ELF-1 (cell line): ENCODE data around the gene MACROD2.

Experiments
- DNase-seq: peaks from one replicate; pipeline ENCODE4 v3.0.0-alpha.2; 2016; ENCODE audit warnings: low read depth, low spot score

MACROD2 gene

DNA sequence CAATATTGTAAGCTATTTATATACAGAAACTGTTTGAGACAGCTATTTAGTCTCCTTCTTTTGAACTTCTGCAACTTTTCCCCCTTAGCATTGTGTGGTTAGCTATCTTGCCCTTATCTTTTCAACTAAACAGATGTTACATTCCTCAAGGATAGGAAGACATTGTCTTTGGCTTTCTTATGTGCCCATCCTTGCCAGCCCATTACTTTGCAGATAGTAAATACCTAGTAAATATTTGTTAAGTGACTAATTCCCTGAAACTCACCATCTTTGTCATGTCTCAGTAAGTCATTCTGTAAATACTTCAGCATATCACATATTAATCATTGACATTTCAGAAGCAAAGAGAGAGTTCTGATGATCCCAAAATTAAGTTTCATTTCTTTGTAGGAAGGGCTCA is 411.2 kb downstream of the MACROD2 start:
- no peak for DNase-seq

DNA sequence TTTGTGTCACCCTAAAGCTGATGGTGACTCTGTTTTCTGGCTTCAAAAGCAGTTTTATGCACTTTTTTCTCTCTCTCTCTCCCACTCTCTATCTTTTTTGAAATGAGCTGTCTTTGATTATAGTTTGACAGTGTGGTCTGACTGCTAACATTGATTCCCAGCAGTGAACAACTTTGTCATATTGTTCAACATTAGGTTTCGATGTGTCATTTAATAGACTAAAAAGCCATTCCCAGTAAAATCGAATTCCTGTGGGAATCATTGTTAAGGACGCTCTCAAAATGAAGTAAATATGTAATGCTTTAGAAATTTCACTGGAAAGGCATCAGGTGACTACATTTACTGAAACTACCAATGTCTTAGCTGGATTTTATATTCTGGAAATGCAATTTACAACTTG is 412.0 kb downstream of the MACROD2 start:
- DNase-seq = no peak

DNA sequence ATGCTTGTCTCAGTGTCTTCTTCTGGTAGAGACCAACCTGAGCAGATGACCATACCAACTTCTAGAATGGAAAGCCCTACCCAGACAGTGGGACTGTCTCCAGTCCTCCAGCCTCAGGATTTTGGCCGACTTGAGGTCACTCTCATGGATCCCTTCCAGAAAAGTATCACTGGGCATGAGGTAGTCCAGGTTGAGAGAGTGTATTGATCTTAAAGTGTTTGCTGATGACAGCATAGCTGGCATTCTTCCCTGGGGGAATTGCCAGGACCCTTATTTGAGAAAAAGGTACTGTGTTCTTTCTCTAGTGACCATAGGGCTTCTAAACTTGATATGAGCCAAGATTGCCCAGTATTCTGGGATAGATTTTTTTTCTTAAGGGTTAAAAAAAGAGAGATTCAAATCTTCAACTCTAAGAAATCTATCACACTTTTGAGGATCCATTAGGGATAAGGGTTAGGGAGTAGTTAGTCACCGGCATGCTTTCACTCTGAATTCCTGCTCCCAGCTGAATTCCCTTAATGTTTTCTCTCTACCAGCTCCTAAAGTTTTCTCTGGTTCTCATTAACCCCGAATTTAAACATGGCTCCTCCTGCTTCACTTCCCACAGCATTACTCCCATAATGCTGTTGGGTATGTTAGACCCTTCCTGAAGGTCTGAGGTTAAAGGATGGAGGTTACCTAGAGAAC is 415.7 kb downstream of the MACROD2 start:
- no peak for DNase-seq

DNA sequence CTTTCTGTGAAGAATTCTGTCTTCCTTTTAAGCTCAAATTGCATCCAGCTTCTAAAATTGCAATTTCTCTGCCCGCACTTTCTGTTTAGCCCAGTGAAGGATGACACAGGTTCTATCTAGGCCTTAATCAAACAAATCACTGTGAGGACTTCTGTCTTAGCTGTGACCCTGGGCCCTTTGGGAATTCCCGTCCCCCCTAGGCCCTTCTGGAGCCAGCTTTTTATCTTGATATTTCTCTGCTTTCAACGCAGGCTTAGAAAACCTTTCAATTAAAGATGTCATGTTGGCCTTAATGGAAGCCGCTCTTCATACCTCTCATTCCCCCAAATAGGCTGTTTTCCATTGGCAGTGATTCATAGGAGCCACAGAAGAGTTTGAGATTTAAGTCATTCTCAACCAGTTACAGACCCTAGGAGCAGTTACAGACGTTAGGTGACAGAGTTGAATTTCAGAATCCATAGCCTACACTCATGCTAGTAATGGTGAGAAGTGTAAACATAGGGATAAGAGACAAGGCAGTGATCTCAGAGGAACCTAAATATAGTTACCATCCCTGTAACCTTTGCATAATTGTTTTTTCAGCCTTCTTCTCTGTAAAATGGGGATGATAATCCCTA is 416.9 kb downstream of the MACROD2 start:
- DNase-seq = no peak

DNA sequence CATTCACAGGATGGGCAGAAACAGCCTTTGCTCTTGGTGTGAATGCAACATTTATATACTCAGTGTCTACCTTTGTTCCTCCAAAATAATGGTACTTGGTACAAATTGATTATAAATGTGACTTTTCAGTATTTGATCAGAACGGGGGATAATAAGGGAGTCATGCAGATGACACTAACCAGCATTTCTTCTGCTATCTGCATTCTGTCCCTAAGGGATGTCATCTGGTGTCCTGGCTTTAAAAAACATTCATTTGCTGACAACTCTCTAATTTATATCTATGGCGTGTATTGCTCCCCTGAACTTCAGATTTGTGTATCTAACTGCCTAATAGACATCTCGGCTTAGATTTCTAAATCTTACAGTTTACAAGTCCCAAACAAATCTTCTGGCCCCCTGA is 418.5 kb downstream of the MACROD2 start:
- DNase-seq = no peak

DNA sequence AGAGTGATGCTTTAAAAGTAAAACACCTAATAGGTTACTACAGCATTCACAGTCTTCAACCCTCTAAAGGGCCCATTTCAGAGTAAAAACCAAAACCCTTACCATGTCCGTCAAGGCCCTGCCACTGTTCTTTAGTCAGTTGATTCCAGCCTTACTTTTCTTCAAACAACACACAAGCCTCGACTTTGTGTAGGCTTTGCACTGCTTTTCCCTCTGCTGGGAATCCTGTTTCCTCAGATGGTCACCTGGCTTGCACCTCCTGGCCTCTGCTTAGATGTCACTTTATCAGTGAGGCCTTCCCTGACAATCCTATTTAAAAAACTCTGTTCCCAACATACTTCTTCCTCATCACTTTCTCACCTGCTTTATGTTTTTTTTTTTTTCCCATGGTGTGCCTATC is 419.2 kb downstream of the MACROD2 start:
- DNase-seq = no peak

DNA sequence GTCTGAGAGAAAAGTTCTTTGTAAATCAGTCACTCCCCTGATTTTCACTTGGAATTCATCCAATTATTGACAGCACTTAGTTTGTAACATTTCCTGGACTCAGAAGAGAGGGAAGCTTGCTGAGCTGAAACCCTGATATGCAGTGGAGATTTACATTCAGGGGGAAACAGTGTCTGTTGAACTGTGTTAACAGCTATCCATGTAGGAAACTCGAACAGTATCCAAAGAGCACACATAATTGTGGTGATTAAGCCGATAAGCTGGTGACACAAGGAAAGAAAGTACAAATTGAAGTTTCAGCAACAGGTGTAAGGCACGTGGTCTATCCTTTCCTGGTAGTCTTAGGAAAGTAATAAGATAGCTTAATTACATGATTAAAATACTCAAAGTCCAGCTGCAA is 420.2 kb downstream of the MACROD2 start:
- no peak for DNase-seq

DNA sequence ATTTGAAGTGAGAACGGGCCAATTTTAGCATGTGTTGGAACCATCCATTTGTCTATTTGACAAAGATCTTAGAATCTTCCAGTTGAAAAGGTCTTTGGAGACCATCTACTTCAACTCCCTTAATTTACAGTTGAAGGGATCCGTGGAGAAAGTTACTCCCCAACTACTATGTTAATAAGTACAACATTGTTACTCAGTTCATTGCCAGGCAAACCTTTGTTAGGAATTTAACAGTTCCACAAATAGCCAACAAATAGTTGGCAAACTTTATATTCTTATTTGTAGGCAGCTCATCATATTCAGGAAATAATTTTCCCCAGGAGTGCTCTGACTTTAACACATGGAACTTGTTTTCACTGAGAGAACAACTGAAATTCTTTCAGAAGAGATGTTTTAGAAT is 423.1 kb downstream of the MACROD2 start:
- DNase-seq = no peak

DNA sequence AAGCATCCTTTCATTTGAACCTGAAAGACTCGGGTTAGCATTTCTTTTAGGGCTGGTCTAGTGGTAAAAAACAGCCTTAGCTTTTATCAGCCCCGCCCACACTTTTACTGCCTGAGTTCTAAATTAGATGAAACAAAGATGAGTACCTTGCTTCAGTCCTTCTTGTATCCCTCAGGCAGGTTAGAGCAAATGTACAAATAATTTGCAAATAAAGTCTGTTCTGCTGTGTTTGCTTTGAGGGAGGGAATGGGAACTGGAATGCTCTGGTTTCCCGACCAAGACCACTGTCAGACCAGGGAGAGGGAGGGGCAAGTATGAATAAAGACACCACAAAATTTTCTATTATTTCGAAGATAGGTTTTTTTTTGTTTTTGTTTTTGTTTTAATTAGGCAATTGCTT is 427.6 kb downstream of the MACROD2 start:
- DNase-seq = peak; percentile 4

DNA sequence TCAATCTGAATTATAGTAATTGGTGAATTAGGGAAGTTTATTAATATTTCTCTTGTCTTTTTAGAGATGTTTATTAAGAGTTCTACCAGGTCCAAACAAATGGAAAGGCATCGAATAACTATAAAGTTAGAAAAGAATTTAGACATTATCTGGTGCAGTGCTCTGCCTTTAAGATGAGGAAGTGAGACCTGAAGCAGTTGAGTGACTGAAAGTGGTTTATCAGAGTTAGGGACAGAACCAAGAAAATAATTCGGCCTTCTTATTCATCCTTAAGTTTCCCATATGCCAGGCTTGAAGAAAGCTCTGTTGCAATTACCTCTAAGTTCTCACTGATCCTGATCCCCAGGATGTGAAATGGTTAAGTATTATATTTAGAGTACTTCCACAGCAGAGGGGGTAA is 436.3 kb downstream of the MACROD2 start:
- DNase-seq = no peak

DNA sequence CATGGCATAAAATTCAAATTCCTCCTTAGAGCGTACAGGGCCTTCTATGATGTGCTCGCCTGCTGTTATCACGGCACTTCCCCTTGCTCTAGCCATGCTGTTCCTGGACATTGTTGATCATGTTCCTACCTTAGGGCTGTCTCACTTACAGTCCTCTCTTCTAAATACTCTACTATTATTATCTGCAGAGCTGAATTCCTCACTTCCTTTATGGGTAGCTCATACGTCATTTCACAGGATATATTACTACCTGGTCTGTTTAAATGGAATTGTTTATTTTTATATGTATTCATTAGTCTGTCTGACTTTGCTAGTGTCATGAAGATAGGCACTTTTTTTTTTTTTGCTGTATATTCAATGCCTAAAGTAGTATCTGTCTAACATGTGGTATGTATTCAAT is 436.8 kb downstream of the MACROD2 start:
- no peak for DNase-seq

DNA sequence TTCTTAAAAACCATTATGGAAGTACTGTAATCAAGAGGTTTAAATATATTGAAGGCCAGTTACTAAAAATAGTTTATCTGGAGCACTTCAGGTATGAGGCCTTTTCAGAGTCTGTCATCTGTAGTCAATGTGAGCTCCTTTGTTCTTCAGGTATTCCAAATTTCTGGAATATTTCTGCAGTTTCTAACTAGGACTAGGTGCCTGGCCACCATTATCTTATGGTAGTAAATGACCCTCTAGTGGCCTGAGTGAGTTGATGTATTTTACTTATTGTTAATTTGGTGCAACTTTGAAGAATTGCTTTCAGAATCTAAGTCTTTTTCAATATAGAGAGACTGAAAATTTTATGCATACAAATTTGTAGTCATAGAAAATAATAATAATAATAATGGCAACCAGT is 437.3 kb downstream of the MACROD2 start:
- DNase-seq = no peak

DNA sequence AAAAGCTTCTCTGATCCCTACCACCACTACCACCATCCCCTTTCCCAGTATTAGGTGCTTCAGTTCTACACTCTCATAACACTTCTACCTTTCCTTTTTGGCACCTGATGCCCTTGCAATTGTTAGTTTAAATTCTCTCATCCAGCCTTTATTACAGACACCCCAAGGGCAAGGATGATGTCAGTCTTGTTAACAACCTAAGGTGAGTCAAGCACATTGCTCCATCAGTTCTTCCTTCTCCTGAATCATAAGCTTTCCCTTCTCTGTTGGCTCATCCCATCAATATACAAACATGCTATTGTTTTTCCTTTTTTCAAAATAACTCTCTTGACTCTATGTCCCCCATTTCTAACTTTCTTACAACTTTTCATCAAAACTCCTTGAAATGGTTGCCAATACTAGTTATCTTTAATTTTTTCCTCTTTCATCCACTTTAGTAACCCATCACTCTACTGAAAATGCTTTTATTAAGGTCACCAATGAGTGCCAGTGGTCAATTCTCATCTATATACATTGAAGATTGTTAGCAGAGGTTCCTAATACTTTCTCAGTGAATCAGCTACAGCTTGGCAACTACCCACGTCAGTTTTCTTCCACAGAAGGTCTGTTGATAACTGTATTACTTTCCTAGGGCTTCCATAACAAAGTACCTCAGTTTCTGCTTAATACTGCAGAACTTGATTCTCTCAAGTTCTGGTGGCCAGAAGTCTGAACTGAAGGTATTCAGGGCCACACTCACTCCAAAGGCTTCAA is 439.2 kb downstream of the MACROD2 start:
- DNase-seq = no peak

DNA sequence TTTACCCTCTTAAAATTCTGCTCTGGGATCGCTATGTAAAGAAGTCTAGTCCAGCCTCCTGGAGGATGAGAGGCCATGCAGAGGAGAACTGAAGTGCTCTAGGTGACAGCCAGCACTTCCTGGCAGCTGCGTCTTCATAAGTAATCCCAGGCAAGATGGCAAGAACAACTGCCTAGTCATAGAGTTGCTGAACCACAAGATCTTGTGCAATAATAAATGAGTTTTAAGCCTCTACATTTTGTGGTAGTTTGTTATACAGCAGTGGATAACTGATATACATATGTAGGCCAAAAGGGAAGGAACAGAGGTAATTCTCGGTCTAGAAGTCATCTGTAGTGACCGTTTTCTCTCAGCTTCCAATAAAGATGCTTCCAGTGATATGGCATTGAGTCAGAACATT is 445.9 kb downstream of the MACROD2 start:
- DNase-seq = no peak

DNA sequence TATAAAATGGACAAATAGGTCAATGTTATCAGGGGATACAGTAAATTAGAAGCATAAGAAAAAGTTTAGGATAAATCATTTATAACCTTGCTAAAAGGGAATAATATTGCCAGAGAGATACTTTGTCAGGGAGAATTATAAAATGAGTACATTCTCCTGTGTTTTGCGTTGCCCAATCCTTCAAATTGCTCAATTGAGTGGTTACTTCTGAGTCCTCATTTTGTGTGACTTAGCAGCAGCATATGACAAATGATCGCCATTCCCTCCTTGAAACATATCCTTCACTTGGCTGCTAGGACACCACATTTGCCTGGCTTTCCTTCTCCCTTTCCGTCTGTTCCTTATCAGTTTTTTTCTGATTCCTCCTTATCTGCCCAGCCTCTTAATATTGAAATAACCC is 448.8 kb downstream of the MACROD2 start:
- no peak for DNase-seq

DNA sequence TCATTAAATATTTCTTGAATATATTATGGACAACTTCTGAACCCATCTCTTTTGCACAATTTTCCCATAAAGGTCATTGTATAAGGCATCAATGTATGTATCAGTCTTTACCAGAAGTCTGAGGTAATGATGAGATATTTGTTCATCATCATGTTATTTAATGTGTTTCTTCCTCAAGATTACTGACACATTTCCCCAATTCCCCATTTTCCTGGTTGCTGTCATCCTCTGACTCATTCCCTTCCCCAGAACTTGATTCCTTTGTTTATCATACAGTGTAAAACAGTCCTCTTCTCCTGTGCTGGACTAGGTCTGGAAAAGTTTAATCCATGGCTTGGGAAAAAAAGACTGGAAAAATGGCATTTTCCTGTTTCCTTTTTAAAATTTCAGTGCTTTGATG is 450.0 kb downstream of the MACROD2 start:
- DNase-seq = no peak

DNA sequence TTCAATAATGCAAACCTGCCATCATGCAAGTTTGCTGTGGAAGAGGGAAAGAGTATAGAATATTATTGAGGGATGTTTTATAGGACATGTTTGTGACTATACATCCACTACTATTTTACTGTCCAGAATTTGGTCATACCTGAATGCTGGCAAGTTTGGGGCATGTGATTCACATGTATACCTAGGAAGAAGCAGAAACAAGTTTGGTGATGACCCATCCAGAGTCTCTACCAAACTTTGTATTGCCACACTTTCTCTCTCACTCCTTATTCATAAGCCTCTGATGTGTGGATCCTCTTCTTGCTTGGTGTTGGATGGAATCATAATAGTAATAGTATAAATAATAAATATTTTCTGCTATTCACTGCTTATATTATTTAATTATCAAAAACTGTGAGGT is 450.6 kb downstream of the MACROD2 start:
- DNase-seq = no peak

DNA sequence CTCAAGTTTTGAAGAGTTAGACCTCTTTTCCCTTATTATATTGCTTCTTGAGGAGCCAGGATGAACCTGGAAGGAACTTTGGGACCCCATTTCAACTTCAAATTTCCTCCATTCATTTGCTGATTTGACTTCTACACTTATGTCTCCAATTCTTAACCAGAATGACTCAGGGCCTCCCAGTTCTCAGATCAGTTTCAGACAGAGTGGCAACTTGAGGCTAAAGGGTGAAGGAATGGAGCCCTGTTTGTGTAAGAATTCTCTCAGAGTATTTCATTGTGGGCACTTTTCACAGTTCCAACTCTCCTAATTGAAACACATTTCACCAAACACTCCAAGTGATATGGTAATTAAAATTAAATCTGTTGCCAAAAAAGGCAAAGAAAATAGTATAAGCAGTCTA is 451.1 kb downstream of the MACROD2 start:
- DNase-seq = no peak

DNA sequence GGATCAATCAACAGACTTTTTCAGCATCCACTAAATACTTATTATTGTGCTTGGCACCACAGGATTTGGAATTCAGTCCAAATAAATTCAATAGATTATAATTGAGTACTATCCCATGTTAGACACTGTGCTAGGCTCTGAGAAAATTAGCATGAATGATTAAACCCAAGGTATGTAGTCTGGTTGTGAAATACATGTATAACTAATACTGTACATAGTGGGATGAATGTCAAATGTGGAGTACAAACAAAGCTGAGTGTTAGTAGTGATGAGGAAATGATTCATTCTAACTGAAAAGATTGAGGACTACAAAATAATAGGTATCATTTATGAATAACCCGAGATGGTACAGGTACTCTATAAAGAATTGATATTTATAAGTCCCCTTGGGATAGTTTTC is 454.0 kb downstream of the MACROD2 start:
- no peak for DNase-seq

DNA sequence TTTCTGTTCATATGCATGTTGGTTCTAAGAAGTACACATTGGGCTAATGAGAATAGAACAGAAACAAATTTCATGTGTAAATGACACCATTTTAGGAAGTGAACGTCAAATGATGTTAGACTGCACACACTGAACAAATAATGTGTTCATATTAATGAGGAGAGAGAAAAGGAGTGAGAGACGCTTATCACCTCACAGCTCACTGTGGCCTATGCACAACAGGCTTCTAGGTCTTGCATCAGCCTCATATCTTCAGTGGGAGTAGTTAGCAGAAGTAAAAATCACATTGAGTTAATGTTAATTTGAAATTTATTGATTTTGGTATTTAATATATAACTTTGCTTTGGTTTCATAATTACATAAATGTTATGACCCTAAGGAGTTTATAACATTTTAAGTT is 454.9 kb downstream of the MACROD2 start:
- no peak for DNase-seq

DNA sequence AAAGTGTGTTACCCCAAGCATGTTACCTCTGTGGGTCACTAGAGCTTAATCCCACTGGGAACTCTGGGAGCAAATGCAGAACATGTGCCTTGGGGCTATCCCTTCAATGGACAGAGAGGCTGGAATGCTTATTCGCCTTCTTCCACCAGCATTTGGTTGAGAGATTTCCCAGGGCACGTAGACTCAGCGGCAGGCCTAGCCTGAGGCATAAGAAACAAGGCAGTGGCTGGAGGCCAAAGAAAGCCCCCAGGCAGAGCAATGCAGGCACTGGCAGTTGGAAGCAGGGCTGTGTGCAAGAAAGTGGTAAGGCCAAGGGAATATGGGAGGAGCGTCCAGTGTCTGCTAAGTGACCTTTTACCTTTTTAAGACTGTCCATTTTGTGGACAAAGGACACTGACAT is 456.1 kb downstream of the MACROD2 start:
- peak; percentile 76 for DNase-seq

DNA sequence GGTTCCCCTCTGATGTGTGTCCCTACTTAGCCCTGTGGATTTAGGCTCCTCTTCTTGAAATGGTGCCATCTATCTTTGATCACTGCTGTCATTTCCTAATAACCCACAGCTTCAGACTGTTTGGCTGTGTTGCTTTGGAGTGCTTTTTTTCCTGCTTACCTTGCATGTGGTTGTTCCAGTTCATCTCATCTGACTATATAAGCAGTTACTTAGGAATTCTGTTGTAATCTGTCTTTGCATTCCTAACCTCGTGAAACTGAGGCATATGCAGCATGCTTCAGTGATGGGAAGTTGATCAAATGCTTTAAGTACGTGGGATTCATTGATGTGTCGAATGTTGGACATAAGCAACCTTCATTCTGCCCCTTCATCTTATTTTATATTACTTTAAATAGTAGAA is 457.9 kb downstream of the MACROD2 start:
- no peak for DNase-seq

DNA sequence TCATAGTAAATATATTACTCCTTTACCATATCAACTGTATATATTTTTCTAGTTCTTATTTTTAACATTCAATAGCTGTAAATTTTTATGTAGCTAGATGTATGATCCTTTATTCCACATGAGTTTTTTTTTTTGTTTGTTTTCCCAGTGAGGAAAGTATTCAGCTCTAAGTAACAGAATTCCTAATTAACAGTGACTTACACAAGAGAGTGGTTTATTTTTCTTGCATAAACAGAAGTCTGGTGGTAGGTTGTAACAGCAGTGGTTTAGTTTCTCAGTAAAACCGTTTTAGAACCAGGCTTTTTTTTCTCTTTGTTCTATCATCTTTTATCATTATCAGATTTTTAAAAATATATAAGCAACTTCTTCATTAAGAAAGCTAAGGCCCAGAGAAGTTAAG is 459.0 kb downstream of the MACROD2 start:
- DNase-seq = no peak
